ENCODE results near the gene GTF2H4. TPM values are rescaled to one million over a fixed set of nuclear protein-coding genes. Genes with fewer than 3 reads are reported as not detected.

GTF2H4 gene
- total and polyA plus RNA-seq, 7 donors = 7.7 to 28.5 (median 12.6) TPM

GRCh38 chr6:30876039-30876730 is 31.8 kb upstream of the GTF2H4 start:
- no peaks in the 10 kb centered on the region for H3K36me3 ChIP-seq
- DNase-seq = peak; percentile 83
- H3K27me3 ChIP-seq = no peaks in the 10 kb centered on the region
- TF ChIP-seq EP300 (IDR thresholded peaks at IDR 0.05) (peak in 1 of 4 donors; percentile 35), POLR2AphosphoS5 (IDR thresholded peaks at IDR 0.05) (peak in 3 of 4 donors; percentile 55 to 68 (median 65)), CTCF (IDR thresholded peaks at IDR 0.05) (no peak), POLR2A (IDR thresholded peaks at IDR 0.05) (no peak)
- peaks cover 0 to 2% (median 1%) of the 10 kb centered on the region in 4 donors for H3K9me3 ChIP-seq
- peak overlapping the region; percentile 81 to 94 (median 88) for H3K27ac ChIP-seq
- intact Hi-C loops (cut with DNase I) = loop anchor here (2.0 kb wide), 2 partner anchors 39 to 197 kb away; partner anchors contain the start of gene VARS2
- H3K4me1 ChIP-seq = peaks cover 0 to 34% (median 24%) of the 10 kb centered on the region in 4 donors
- H3K4me3 ChIP-seq = no peak overlapping the region
- WGBS, 2 donors = 72 to 84% methylated on average over 4 of the region's 4 CpGs

- DNase-seq = peak; percentile 95
- WGBS, 2 donors = 13 to 17% methylated on average over 15 of the region's 15 CpGs
- no peaks in the 10 kb centered on the region for H3K9me3 ChIP-seq
- H3K27me3 ChIP-seq = no peaks in the 10 kb centered on the region
- H3K4me3 ChIP-seq = peak overlapping the region in 3 of 4 donors; percentile 34 to 44 (median 42)
- intact Hi-C loops (cut with DNase I) = loop anchor here (1.0 to 2.0 kb wide), 3 partner anchors 37 to 199 kb away; partner anchors contain the start of gene VARS2
- no peaks in the 10 kb centered on the region for H3K36me3 ChIP-seq
- TF ChIP-seq POLR2AphosphoS5 (IDR thresholded peaks at IDR 0.05) = peak in 3 of 4 donors; percentile 54 to 61 (median 54)
- peak; percentile 87 to 96 (median 92) for TF ChIP-seq CTCF (IDR thresholded peaks at IDR 0.05)
- no peak for TF ChIP-seq EP300 (IDR thresholded peaks at IDR 0.05)
- peaks cover 0 to 39% (median 25%) of the 10 kb centered on the region in 4 donors for H3K4me1 ChIP-seq
- H3K27ac ChIP-seq = peak overlapping the region; percentile 81 to 94 (median 88)
These were observed 30.4 kb upstream of the GTF2H4 start for GRCh38 chr6:30877419-30878262.

- intact Hi-C loops (cut with DNase I) = no loop called here
- Histone ChIP-seq H3K4me3 (no peak overlapping the region), H3K27ac (no peak overlapping the region), H3K27me3 (no peaks in the 10 kb centered on the region), H3K9me3 (no peaks in the 10 kb centered on the region), H3K4me1 (peaks cover 0 to 56% (median 36%) of the 10 kb centered on the region in 4 donors), H3K36me3 (no peaks in the 10 kb centered on the region)
- WGBS, 2 donors = 90 to 93% methylated on average over 8 of the region's 8 CpGs
- no peak for TF ChIP-seq POLR2A (IDR thresholded peaks at IDR 0.05)
- no peak for TF ChIP-seq EP300 (IDR thresholded peaks at IDR 0.05)
- no peak for TF ChIP-seq CTCF (IDR thresholded peaks at IDR 0.05)
- DNase-seq = no peak
These were observed 28.2 kb upstream of the GTF2H4 start for GRCh38 chr6:30879684-30880427.

- Histone ChIP-seq H3K27me3 (no peaks in the 10 kb centered on the region), H3K4me1 (peaks cover 0 to 58% (median 41%) of the 10 kb centered on the region in 4 donors), H3K4me3 (no peak overlapping the region), H3K36me3 (no peaks in the 10 kb centered on the region), H3K9me3 (no peaks in the 10 kb centered on the region), H3K27ac (no peak overlapping the region)
- DNase-seq = no peak
- TF ChIP-seq CTCF (IDR thresholded peaks at IDR 0.05) = no peak
- TF ChIP-seq POLR2A (IDR thresholded peaks at IDR 0.05) = no peak
- TF ChIP-seq EP300 (IDR thresholded peaks at IDR 0.05) = no peak
- no peak for TF ChIP-seq POLR2AphosphoS5 (IDR thresholded peaks at IDR 0.05)
- 89 to 94% methylated on average over 16 of the region's 16 CpGs for WGBS, 2 donors
- intact Hi-C loops (cut with DNase I) = no loop called here
These were observed 27.2 kb upstream of the GTF2H4 start for GRCh38 chr6:30880698-30881252.
